GM19372 (cell line): ENCODE results near the gene CLDN1.

Experiments used
- ATAC-seq: cut with Tn5 transposase; IDR thresholded peaks from one replicate; pipeline ENCODE4 v1.9.1; 2021; ENCODE audit warnings: mild to moderate bottlenecking, low read depth, moderate library complexity; ENCODE audit not compliant: unreplicated experiment

The CLDN1 gene

GRCh38 chr3:190321789-190322603, at the start of gene CLDN1:
Gene CLDN1 (minus strand): TSS chr3:190322446. CDS start chr3:190322206, 240 bp downstream.
- peak; percentile 89 for ATAC-seq

GRCh38 chr3:190371152-190371551, 48.9 kb upstream of the CLDN1 start:
- ATAC-seq, result no peak

- no peak for ATAC-seq
Observed at GRCh38 chr3:190370369-190370768, 48.1 kb upstream of the CLDN1 start.

GRCh38 chr3:190369668-190370295, 47.5 kb upstream of the CLDN1 start:
- no peak for ATAC-seq

- ATAC-seq, result no peak
Observed at GRCh38 chr3:190368881-190369280, 46.6 kb upstream of the CLDN1 start.

GRCh38 chr3:190366133-190366532, 43.9 kb upstream of the CLDN1 start:
- no peak for ATAC-seq

GRCh38 chr3:190362258-190362657, 40.0 kb upstream of the CLDN1 start:
- no peak for ATAC-seq

- ATAC-seq, result no peak
Observed at GRCh38 chr3:190361791-190362190, 39.5 kb upstream of the CLDN1 start.

- no peak for ATAC-seq
Observed at GRCh38 chr3:190360228-190360627, 38.0 kb upstream of the CLDN1 start.

GRCh38 chr3:190359813-190360212, 37.6 kb upstream of the CLDN1 start:
- no peak for ATAC-seq

- ATAC-seq, result no peak
Observed at GRCh38 chr3:190357468-190357867, 35.2 kb upstream of the CLDN1 start.

GRCh38 chr3:190356246-190356645, 34.0 kb upstream of the CLDN1 start:
- ATAC-seq, result no peak

GRCh38 chr3:190352861-190353457, 30.7 kb upstream of the CLDN1 start:
- no peak for ATAC-seq

- ATAC-seq, result no peak
Observed at GRCh38 chr3:190346541-190346940, 24.3 kb upstream of the CLDN1 start.

- ATAC-seq, result no peak
Observed at GRCh38 chr3:190345878-190346277, 23.6 kb upstream of the CLDN1 start.

- no peak for ATAC-seq
Observed at GRCh38 chr3:190345027-190345821, 23.0 kb upstream of the CLDN1 start.

- no peak for ATAC-seq
Observed at GRCh38 chr3:190340071-190340470, 17.8 kb upstream of the CLDN1 start.

- no peak for ATAC-seq
Observed at GRCh38 chr3:190339130-190339529, 16.9 kb upstream of the CLDN1 start.

GRCh38 chr3:190338717-190339116, 16.5 kb upstream of the CLDN1 start:
- no peak for ATAC-seq

GRCh38 chr3:190337301-190337700, 15.1 kb upstream of the CLDN1 start:
- no peak for ATAC-seq
